Keratinocyte (primary cell): Measurements from ENCODE around the gene AMZ1.

Experiments
- EZH2 ChIP-seq: IDR thresholded peaks from one replicate; pipeline ENCODE4 v1.6.1; 2012; ENCODE audit warnings: inconsistent platforms, mild to moderate bottlenecking, low read length, moderate library complexity
- TF ChIP-seq, protein P1 (sequence below), 3 experiments: IDR thresholded peaks in 1 of 3; conservative IDR thresholded peaks in 1 of 3; optimal IDR thresholded peaks in 1 of 3; 2 replicates in 2 of 3; 3 replicates in 1 of 3; pipeline versions ENCODE3 to v1.5.1; 2011; ENCODE audit warnings: low read length in 3 of 3, mild to moderate bottlenecking in 3 of 3, moderate library complexity in 2 of 3, control low read depth in 1 of 3, inconsistent platforms in 1 of 3; ENCODE audit not compliant: insufficient read depth in 2 of 3; ENCODE audit errors: extremely low read depth in 1 of 3

GRCh38 chr7:2757361-2757903, 69.4 kb downstream of the AMZ1 start:
- TF ChIP-seq EZH2 = no peak
- TF ChIP-seq, protein P1, sequence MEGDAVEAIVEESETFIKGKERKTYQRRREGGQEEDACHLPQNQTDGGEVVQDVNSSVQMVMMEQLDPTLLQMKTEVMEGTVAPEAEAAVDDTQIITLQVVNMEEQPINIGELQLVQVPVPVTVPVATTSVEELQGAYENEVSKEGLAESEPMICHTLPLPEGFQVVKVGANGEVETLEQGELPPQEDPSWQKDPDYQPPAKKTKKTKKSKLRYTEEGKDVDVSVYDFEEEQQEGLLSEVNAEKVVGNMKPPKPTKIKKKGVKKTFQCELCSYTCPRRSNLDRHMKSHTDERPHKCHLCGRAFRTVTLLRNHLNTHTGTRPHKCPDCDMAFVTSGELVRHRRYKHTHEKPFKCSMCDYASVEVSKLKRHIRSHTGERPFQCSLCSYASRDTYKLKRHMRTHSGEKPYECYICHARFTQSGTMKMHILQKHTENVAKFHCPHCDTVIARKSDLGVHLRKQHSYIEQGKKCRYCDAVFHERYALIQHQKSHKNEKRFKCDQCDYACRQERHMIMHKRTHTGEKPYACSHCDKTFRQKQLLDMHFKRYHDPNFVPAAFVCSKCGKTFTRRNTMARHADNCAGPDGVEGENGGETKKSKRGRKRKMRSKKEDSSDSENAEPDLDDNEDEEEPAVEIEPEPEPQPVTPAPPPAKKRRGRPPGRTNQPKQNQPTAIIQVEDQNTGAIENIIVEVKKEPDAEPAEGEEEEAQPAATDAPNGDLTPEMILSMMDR (optimal IDR thresholded peaks at IDR 0.05 in 1 of 3, IDR thresholded peaks at IDR 0.05 in 1 of 3, conservative IDR thresholded peaks at IDR 0.05 in 1 of 3; ENCODE audit: extremely low read depth in 1 of 3, insufficient read depth in 2 of 3, low read length in 3 of 3) = no peak
